ENCODE results near the gene NRP1. TPM values are rescaled to one million over a fixed set of nuclear protein-coding genes. Genes with fewer than 3 reads are reported as not detected.
"Not testable (repeated sequence)": the region's sequence is repeated elsewhere in the genome, so short reads cannot be mapped to it uniquely, and the experiment has no call there.

NRP1 gene
- total RNA-seq, 1 donor from 2014 or later: not detected

DNA sequence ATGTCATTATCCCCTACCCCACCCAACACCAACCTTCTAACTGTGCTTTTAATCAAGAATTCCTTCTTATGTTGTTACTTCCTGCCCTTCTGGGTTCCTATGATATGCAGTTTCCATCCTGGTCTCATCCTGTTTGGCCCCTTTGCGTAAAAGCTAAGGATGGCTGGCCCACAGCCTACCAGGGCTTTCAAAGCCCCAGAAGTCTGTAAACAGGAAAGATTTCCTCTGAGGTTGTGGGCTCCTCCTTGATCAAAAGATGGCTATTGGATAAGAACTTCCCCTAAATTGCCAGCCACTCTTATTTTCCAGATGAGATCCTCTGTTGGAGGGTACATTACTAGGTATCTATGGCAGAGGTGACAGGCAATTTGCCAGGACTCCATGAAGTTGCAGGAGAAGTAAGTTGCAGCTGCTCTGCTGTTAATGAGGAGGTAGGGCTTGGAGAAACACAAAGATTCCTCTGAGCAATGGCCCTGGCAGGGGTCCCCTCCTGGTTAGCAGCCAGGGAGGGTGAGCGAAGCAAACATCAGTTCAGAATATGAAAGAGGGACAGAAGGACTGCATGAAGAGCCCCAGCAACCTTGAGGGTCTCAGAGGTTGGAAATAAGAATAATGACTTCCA lies 32.1 kb downstream of the NRP1 start:
- H3K27ac Mint-ChIP-seq: no peak overlapping the region
- no peaks in the 10 kb centered on the region for H3K36me3 Mint-ChIP-seq (ENCODE audit: low read depth)
- intact Hi-C loops (cut with micrococcal nuclease): no loop called here
- H3K4me1 Mint-ChIP-seq: no peaks in the 10 kb centered on the region
- ATAC-seq (ENCODE audit: low read depth) (no peak), DNase-seq (no peak)
- CTCF ChIA-PET: no interaction called here
- TF ChIP-seq, protein P1, sequence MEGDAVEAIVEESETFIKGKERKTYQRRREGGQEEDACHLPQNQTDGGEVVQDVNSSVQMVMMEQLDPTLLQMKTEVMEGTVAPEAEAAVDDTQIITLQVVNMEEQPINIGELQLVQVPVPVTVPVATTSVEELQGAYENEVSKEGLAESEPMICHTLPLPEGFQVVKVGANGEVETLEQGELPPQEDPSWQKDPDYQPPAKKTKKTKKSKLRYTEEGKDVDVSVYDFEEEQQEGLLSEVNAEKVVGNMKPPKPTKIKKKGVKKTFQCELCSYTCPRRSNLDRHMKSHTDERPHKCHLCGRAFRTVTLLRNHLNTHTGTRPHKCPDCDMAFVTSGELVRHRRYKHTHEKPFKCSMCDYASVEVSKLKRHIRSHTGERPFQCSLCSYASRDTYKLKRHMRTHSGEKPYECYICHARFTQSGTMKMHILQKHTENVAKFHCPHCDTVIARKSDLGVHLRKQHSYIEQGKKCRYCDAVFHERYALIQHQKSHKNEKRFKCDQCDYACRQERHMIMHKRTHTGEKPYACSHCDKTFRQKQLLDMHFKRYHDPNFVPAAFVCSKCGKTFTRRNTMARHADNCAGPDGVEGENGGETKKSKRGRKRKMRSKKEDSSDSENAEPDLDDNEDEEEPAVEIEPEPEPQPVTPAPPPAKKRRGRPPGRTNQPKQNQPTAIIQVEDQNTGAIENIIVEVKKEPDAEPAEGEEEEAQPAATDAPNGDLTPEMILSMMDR (IDR thresholded peaks at IDR 0.05): no peak
- POLR2A ChIA-PET: no interaction called here
- no peaks in the 10 kb centered on the region for H3K9me3 Mint-ChIP-seq
- H3K4me3 Mint-ChIP-seq: no peak overlapping the region
- peaks cover 1% of the 10 kb centered on the region for H3K27me3 Mint-ChIP-seq

DNA sequence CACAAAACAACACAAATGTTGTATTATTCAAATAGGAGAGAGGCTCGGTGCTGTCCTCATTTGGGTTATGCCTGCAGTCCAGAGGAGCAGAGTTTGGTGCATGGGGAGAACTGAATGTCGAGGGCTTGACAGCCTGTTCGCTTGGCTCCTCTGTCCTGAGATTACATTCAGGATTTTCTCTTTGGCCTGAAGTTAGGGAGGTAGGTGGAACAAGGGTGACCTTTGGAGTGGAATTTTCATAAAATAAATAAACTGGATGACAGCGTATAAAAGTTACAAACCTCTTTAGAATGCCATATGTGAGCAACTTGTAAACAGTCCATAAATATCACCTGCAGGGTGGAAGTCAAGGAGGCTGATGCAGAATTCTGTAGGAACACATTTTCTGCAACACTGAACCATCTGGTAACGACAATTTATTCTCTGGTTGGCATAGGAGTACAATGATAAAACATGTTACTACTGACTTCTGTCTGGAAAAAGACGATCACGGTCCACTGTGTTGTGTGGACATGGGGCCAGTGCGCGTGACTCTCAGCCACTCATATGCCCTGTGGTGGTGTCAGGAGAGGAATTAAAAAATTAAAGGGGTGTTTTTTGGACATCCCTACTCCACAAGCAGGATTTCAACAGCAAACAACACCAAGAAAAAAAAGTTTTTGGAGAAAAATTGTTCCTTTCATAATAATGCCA lies 33.2 kb downstream of the NRP1 start:
- TF ChIP-seq, protein P1 (IDR thresholded peaks at IDR 0.05): no peak
- Mint-ChIP-seq H3K36me3 (ENCODE audit: low read depth) (no peaks in the 10 kb centered on the region), H3K4me1 (no peaks in the 10 kb centered on the region), H3K9me3 (no peaks in the 10 kb centered on the region), H3K27me3 (peaks cover 1% of the 10 kb centered on the region), H3K4me3 (no peak overlapping the region), H3K27ac (no peak overlapping the region)
- DNase-seq (no peak), ATAC-seq (ENCODE audit: low read depth) (no peak)
- POLR2A ChIA-PET: no interaction called here
- intact Hi-C loops (cut with micrococcal nuclease): no loop called here
- CTCF ChIA-PET: no interaction called here

DNA sequence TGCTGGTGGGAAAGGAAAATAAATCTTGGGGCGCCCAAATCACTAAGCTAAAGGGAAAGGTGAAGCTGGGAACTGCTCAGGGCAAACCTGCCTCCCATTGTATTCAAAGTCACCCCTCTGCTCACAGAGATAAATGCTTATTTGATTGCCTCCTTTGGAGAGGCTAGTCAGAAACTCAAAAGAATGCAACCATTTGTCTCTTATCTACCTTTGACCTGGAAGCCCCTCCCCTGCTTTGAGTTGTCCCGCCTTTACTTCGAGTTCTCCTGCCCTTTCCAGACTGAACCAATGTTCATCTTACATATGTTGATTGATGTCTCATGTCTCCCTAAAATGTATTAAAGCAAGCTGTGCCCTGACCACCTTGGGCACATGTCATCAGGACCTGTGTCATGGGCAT lies 33.9 kb downstream of the NRP1 start:
- H3K4me3 Mint-ChIP-seq; H3K27me3 Mint-ChIP-seq; H3K36me3 Mint-ChIP-seq (ENCODE audit: low read depth); intact Hi-C loops (cut with micrococcal nuclease); DNase-seq; H3K27ac Mint-ChIP-seq; ATAC-seq (ENCODE audit: low read depth); H3K9me3 Mint-ChIP-seq; CTCF ChIA-PET; POLR2A ChIA-PET; H3K4me1 Mint-ChIP-seq: not testable (repeated sequence)

DNA sequence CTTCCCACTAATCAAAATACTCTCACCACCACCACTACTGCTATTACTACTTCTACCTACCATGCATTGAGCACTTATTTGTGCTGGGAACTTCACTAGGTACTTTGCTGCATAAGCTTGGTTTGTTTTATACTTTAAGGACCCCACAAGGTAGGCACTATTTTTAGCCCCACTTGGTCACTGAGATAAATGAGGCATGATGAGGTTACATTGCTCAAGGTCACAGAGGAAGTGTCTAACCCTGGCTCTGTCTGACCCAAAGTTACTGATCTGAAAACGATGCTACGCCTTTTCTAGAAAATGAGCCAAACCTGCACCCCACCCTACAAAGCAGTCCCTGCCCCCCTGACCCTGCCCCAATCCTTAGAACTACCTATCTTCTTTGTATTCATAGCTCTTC lies 35.6 kb downstream of the NRP1 start:
- TF ChIP-seq, protein P1 (IDR thresholded peaks at IDR 0.05): no peak
- DNase-seq (no peak), ATAC-seq (ENCODE audit: low read depth) (no peak)
- H3K9me3 Mint-ChIP-seq: no peaks in the 10 kb centered on the region
- no peaks in the 10 kb centered on the region for H3K4me1 Mint-ChIP-seq
- H3K36me3 Mint-ChIP-seq (ENCODE audit: low read depth): no peaks in the 10 kb centered on the region
- no peak overlapping the region for H3K4me3 Mint-ChIP-seq
- CTCF ChIA-PET: no interaction called here
- POLR2A ChIA-PET: no interaction called here
- intact Hi-C loops (cut with micrococcal nuclease): no loop called here
- peaks cover 1% of the 10 kb centered on the region for H3K27me3 Mint-ChIP-seq
- H3K27ac Mint-ChIP-seq: no peak overlapping the region

DNA sequence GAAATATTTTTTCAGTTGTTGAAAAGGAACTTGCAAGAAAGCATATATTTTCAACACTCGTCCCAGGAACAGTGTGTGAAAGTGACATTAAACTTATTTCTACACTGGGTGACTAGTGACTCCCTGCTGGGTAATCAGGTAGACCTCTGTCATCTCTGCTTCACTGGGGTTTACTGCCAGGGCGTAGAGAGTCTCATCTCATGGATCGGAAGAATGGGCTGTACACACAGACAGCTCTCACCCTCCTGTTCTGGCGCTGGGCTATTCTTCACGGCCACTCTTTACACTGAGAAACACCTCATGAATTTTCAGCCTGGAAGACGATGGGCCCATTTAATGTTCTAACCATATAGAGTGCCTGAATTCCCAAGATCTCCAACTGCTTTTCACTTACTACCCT lies 36.4 kb downstream of the NRP1 start:
- TF ChIP-seq, protein P1 (IDR thresholded peaks at IDR 0.05): no peak
- ChIA-PET CTCF (no interaction called here), POLR2A (no interaction called here)
- Mint-ChIP-seq H3K4me1 (no peaks in the 10 kb centered on the region), H3K36me3 (ENCODE audit: low read depth) (no peaks in the 10 kb centered on the region), H3K9me3 (no peaks in the 10 kb centered on the region), H3K27me3 (peaks cover 1% of the 10 kb centered on the region), H3K27ac (no peak overlapping the region), H3K4me3 (no peak overlapping the region)
- intact Hi-C loops (cut with micrococcal nuclease): no loop called here
- DNase-seq (no peak), ATAC-seq (ENCODE audit: low read depth) (no peak)
